ENCODE measurements around the gene DUS4L.

DNA sequence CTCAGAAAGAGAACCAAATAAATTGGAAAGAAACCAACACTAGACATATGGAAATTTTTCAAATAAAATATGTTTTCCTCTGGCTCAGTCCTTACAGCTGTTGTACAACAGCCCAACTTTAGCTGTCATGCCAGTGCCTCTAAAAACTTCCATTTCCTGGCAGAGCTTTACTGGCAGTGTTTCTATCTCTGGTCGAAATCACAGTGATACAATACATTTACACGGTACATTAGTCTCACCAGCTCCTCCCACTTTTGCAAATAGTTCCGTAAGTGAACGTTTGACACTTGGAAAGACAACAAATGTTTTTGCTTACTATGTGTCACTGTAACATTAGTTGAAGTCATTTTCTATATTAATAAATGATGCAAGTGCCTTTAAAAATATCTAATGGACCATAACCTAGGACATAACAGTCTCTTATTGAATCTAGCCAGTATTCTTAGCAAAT lies 46.1 kb downstream of the DUS4L start:
- TF ChIP-seq, protein P1, sequence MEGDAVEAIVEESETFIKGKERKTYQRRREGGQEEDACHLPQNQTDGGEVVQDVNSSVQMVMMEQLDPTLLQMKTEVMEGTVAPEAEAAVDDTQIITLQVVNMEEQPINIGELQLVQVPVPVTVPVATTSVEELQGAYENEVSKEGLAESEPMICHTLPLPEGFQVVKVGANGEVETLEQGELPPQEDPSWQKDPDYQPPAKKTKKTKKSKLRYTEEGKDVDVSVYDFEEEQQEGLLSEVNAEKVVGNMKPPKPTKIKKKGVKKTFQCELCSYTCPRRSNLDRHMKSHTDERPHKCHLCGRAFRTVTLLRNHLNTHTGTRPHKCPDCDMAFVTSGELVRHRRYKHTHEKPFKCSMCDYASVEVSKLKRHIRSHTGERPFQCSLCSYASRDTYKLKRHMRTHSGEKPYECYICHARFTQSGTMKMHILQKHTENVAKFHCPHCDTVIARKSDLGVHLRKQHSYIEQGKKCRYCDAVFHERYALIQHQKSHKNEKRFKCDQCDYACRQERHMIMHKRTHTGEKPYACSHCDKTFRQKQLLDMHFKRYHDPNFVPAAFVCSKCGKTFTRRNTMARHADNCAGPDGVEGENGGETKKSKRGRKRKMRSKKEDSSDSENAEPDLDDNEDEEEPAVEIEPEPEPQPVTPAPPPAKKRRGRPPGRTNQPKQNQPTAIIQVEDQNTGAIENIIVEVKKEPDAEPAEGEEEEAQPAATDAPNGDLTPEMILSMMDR (IDR thresholded peaks at IDR 0.05; ENCODE audit: extremely low read depth in 1 of 2, insufficient read depth in 1 of 2, low read depth in 1 of 2, low read length in 2 of 2) = no peak
- TF ChIP-seq POLR2A (IDR thresholded peaks at IDR 0.05; ENCODE audit: low read depth, low read length) = no peak
- no peak for TF ChIP-seq POLR2AphosphoS5 (IDR thresholded peaks at IDR 0.05; ENCODE audit: insufficient read depth, low read depth, low read length)
- no peak for TF ChIP-seq GATA2 (IDR thresholded peaks at IDR 0.05; ENCODE audit: insufficient read depth, insufficient read length, low read depth, low read length)
- no peak for TF ChIP-seq EZH2 (IDR thresholded peaks at IDR 0.05; ENCODE audit: borderline replicate concordance, low read depth, low read length, severe bottlenecking)

All from endothelial cell of umbilical vein (primary cell).